CD14-positive monocyte (primary cell): ENCODE measurements around the gene KLK7. TPM values are rescaled to one million over a fixed set of nuclear protein-coding genes. Genes with fewer than 3 reads are reported as not detected.

Source experiments
- DNase-seq, 3 donors: peaks; one replicate each; pipeline ENCODE4 v3.0.0-alpha.2; 2011 to 2022
- H2AFZ ChIP-seq: 2 replicates; pipeline ENCODE4 v1.6.0; 2012; ENCODE audit warnings: mild to moderate bottlenecking, low read depth, low read length, inconsistent platforms; ENCODE audit not compliant: insufficient read depth, poor library complexity, severe bottlenecking
- H3K27ac ChIP-seq, 2 donors: 1 replicate in 1 of 2; 2 replicates in 1 of 2; pipeline ENCODE4 v1.5.1; 2012 to 2013; ENCODE audit warnings: low read length in 2 of 2, control low read depth in 1 of 2, inconsistent platforms in 1 of 2, low read depth in 1 of 2, mild to moderate bottlenecking in 1 of 2
- H3K27me3 ChIP-seq, 2 donors: one replicate each; pipeline versions ENCODE4 v1.6.0 to v1.6.1; 2011 to 2013; ENCODE audit warnings: low read length in 2 of 2; ENCODE audit not compliant: control insufficient read depth in 2 of 2, insufficient read depth in 2 of 2
- H3K36me3 ChIP-seq, 2 donors: replicated peaks in 1 of 2; 1 replicate in 1 of 2; 2 replicates in 1 of 2; pipeline versions ENCODE4 v1.5.1 to v1.6.1; 2012 to 2013; ENCODE audit warnings: low read length in 2 of 2, control low read depth in 1 of 2, inconsistent platforms in 1 of 2, mild to moderate bottlenecking in 1 of 2; ENCODE audit not compliant: insufficient read depth in 2 of 2, control insufficient read depth in 1 of 2
- H3K4me1 ChIP-seq, 2 donors: 1 replicate in 1 of 2; 2 replicates in 1 of 2; pipeline versions ENCODE4 v1.5.1 to v1.6.1; 2012 to 2013; ENCODE audit warnings: low read length in 2 of 2, control low read depth in 1 of 2, inconsistent platforms in 1 of 2, mild to moderate bottlenecking in 1 of 2, moderate library complexity in 1 of 2; ENCODE audit not compliant: insufficient read depth in 2 of 2, control insufficient read depth in 1 of 2
- H3K4me2 ChIP-seq: replicated peaks from 2 replicates; pipeline ENCODE3; 2012; ENCODE audit warnings: low read length, moderate library complexity, mild to moderate bottlenecking; ENCODE audit not compliant: poor library complexity, severe bottlenecking; ENCODE audit errors: extremely low read depth
- H3K4me3 ChIP-seq, 3 experiments: fragments of 200-600 bp in 1 of 3; sonication (generic) in 1 of 3; replicated peaks in 1 of 3; 1 replicate in 2 of 3; 2 replicates in 1 of 3; pipeline ENCODE4 v1.5.1; 2011 to 2013; ENCODE audit warnings: low read length in 3 of 3, mild to moderate bottlenecking in 3 of 3, control low read depth in 2 of 3, low read depth in 2 of 3, inconsistent platforms in 1 of 3, moderate library complexity in 1 of 3
- H3K79me2 ChIP-seq: 2 replicates; pipeline ENCODE4 v1.6.0; 2012; ENCODE audit warnings: mild to moderate bottlenecking, control low read depth, inconsistent platforms, low read length, moderate library complexity; ENCODE audit not compliant: insufficient read depth
- H3K9ac ChIP-seq: 2 replicates; pipeline ENCODE4 v1.6.0; 2017; ENCODE audit warnings: low read length, mild to moderate bottlenecking; ENCODE audit not compliant: insufficient read depth, poor library complexity, severe bottlenecking
- H3K9me3 ChIP-seq, 2 donors: replicated peaks in 1 of 2; 1 replicate in 1 of 2; 2 replicates in 1 of 2; pipeline versions ENCODE4 v1.5.1 to v1.6.1; 2012 to 2013; ENCODE audit warnings: low read length in 2 of 2, control low read depth in 1 of 2; ENCODE audit not compliant: control insufficient read depth in 1 of 2, insufficient read depth in 1 of 2
- H4K20me1 ChIP-seq: 2 replicates; pipeline ENCODE4 v1.6.0; 2012; ENCODE audit warnings: mild to moderate bottlenecking, low read length, control low read depth, moderate library complexity; ENCODE audit not compliant: insufficient read depth
- H3K27ac Mint-ChIP-seq, 7 donors: one replicate each; pipeline ENCODE4 v1.8.0; 2020; ENCODE audit warnings: mild to moderate bottlenecking in 7 of 7, mixed read lengths in 7 of 7, moderate library complexity in 6 of 7, inconsistent platforms in 2 of 7
- H3K27me3 Mint-ChIP-seq, 3 donors: one replicate each; pipeline ENCODE4 v1.8.0; 2021 to 2022; ENCODE audit warnings: low read depth in 3 of 3, mild to moderate bottlenecking in 3 of 3, mixed read lengths in 3 of 3, moderate library complexity in 3 of 3, inconsistent platforms in 1 of 3
- H3K36me3 Mint-ChIP-seq, 2 donors: one replicate each; pipeline ENCODE4 v1.8.0; 2020; ENCODE audit warnings: mixed read lengths in 2 of 2, inconsistent platforms in 1 of 2, mild to moderate bottlenecking in 1 of 2
- H3K4me1 Mint-ChIP-seq: one replicate; pipeline ENCODE4 v1.8.0; 2020; ENCODE audit warnings: mild to moderate bottlenecking, mixed read lengths
- H3K4me3 Mint-ChIP-seq, 2 donors: one replicate each; pipeline ENCODE4 v1.8.0; 2020; ENCODE audit warnings: mild to moderate bottlenecking in 2 of 2, mixed read lengths in 2 of 2, moderate library complexity in 1 of 2
- H3K9me3 Mint-ChIP-seq, 7 donors: one replicate each; pipeline ENCODE4 v1.8.0; 2020 to 2022; ENCODE audit warnings: mixed read lengths in 7 of 7, mild to moderate bottlenecking in 6 of 7, moderate library complexity in 6 of 7, inconsistent platforms in 2 of 7
- CTCF ChIP-seq: fragments of 200-600 bp; IDR thresholded peaks from one replicate; pipeline ENCODE4 v1.8.0; 2022; ENCODE audit warnings: antibody characterized with exemption, mild to moderate bottlenecking
- WGBS: methylation state at CpG from one replicate; pipeline ENCODE4 v1.1.5; 2013; ENCODE audit warnings: missing lambda C conversion rate; ENCODE audit not compliant: insufficient coverage; 5-methylcytosine and 5-hydroxymethylcytosine counted together
- intact Hi-C, 2 donors: fragments of 100-400 bp; cut with micrococcal nuclease; formaldehyde crosslinking; loops; one replicate each; pipeline versions ENCODE4 v1.15.0 to v1.15.1; 2023
- polyA plus RNA-seq, 3 donors: library from polyadenylated mRNA; depleted of rRNA in 1 of 3; unstranded in 2 of 3; stranded (reverse) in 1 of 3; fragments of 300-500 nt in 2 of 3; fragments of >200 nt in 1 of 3; fragmentation: Illumina TruSeq in 2 of 3; gene quantifications; 1 replicate in 2 of 3; 2 replicates in 1 of 3; pipeline ENCODE4 v1.2.3, GENCODE V29; 2012 to 2021

Gene KLK7
- polyA plus RNA-seq, 3 donors, result not detected

GRCh38 chr19:50982186-50982585 is 1.5 kb downstream of the KLK7 start:
- H3K27me3 Mint-ChIP-seq, result peaks cover 32 to 54% (median 32%) of the 10 kb centered on the region in 3 donors
- intact Hi-C loops, result no loop called here
- 56% methylated on average over 2 of the region's 4 CpGs for WGBS

GRCh38 chr19:50981587-50982146 is 2.0 kb downstream of the KLK7 start:
- Histone ChIP-seq H3K4me1 (no peaks in the 10 kb centered on the region), H3K79me2 (no peaks in the 10 kb centered on the region), H3K27me3 (peaks cover 0 to 7% of the 10 kb centered on the region in 2 donors), H3K9ac (no peak overlapping the region), H3K36me3 (no peaks in the 10 kb centered on the region), H4K20me1 (no peaks in the 10 kb centered on the region), H3K4me3 (no peak overlapping the region), H2AFZ (no peak overlapping the region), H3K4me2 (no peak overlapping the region), H3K27ac (no peak overlapping the region), H3K9me3 (no peaks in the 10 kb centered on the region)
- 66% methylated on average over 10 of the region's 11 CpGs for WGBS
- peaks cover 31 to 50% (median 32%) of the 10 kb centered on the region in 3 donors for H3K27me3 Mint-ChIP-seq
- peaks cover 0 to 9% (median 2%) of the 10 kb centered on the region in 7 donors for H3K9me3 Mint-ChIP-seq
- peak overlapping the region in 1 of 7 donors; percentile 69 for H3K27ac Mint-ChIP-seq
- no peak for TF ChIP-seq CTCF
- H3K4me1 Mint-ChIP-seq, result no peaks in the 10 kb centered on the region
- no peaks in the 10 kb centered on the region for H3K36me3 Mint-ChIP-seq
- intact Hi-C loops, result no loop called here
- DNase-seq, result no peak
- no peak overlapping the region for H3K4me3 Mint-ChIP-seq

More at GRCh38 chr19:50982186-50982585, 1.5 kb downstream of the KLK7 start:
- Histone ChIP-seq H4K20me1 (no peaks in the 10 kb centered on the region), H3K36me3 (no peaks in the 10 kb centered on the region), H3K27me3 (peaks cover 0 to 7% of the 10 kb centered on the region in 2 donors), H3K9me3 (no peaks in the 10 kb centered on the region), H3K27ac (no peak overlapping the region), H3K79me2 (no peaks in the 10 kb centered on the region), H2AFZ (no peak overlapping the region), H3K4me3 (no peak overlapping the region), H3K9ac (no peak overlapping the region), H3K4me2 (no peak overlapping the region), H3K4me1 (no peaks in the 10 kb centered on the region)
- H3K36me3 Mint-ChIP-seq, result no peaks in the 10 kb centered on the region
- no peak overlapping the region for H3K4me3 Mint-ChIP-seq
- DNase-seq, result no peak
- TF ChIP-seq CTCF, result no peak
- H3K9me3 Mint-ChIP-seq, result peaks cover 0 to 9% (median 1%) of the 10 kb centered on the region in 7 donors
- no peaks in the 10 kb centered on the region for H3K4me1 Mint-ChIP-seq
- H3K27ac Mint-ChIP-seq, result no peak overlapping the region
